ENCODE measurements around the gene CFD.
"Not testable (repeated sequence)": the region's sequence is repeated elsewhere in the genome, so short reads cannot be mapped to it uniquely, and the experiment has no call there.

Gene CFD

GRCh38 chr19:858868-859843 is at the start of gene CFD:
CFD (plus strand) TSS chr19:859664; CDS start chr19:859690, 26 bp downstream.
- DNase-seq = no peak

- DNase-seq = no peak
Measured at GRCh38 chr19:810077-810855, 49.2 kb upstream of the CFD start.

GRCh38 chr19:810883-811489 is 48.5 kb upstream of the CFD start:
- no peak for DNase-seq

- no peak for DNase-seq
Measured at GRCh38 chr19:811506-812048, 47.9 kb upstream of the CFD start.

- no peak for DNase-seq
Measured at GRCh38 chr19:812049-812746, 47.3 kb upstream of the CFD start.

GRCh38 chr19:812747-813218 is 46.7 kb upstream of the CFD start:
- no peak for DNase-seq

GRCh38 chr19:813219-814151 is 46.0 kb upstream of the CFD start:
- DNase-seq = no peak

- DNase-seq = no peak
Measured at GRCh38 chr19:814152-815078, 45.0 kb upstream of the CFD start.

- DNase-seq = no peak
Measured at GRCh38 chr19:815079-815774, 44.2 kb upstream of the CFD start.

GRCh38 chr19:815775-816499 is 43.5 kb upstream of the CFD start:
- no peak for DNase-seq

- no peak for DNase-seq
Measured at GRCh38 chr19:816500-816857, 43.0 kb upstream of the CFD start.

- not testable (repeated sequence) for DNase-seq
Measured at GRCh38 chr19:820212-820611, 39.3 kb upstream of the CFD start.

GRCh38 chr19:821231-821824 is 38.1 kb upstream of the CFD start:
- no peak for DNase-seq

- no peak for DNase-seq
Measured at GRCh38 chr19:821825-822503, 37.5 kb upstream of the CFD start, which contains the start of gene PLPPR3. PLPPR3 (minus strand) TSS chr19:821955; CDS start chr19:821559, 396 bp downstream.

GRCh38 chr19:823565-824121 is 35.8 kb upstream of the CFD start:
- no peak for DNase-seq

- no peak for DNase-seq
Measured at GRCh38 chr19:824885-825284, 34.6 kb upstream of the CFD start.
